Subcutaneous abdominal adipose tissue (tissue), 5 donors: ENCODE measurements around the gene SLC25A53.
"Not testable (repeated sequence)": the region's sequence is repeated elsewhere in the genome, so short reads cannot be mapped to it uniquely, and the experiment has no call there.

ENCODE experiments used
- H3K27ac ChIP-seq: one replicate; pipeline ENCODE4 v1.7.0; 2013; ENCODE audit warnings: low read depth, mild to moderate bottlenecking, inconsistent platforms, low read length, moderate library complexity
- H3K27me3 ChIP-seq, 5 donors: one replicate each; pipeline ENCODE4 v1.7.0; 2013; ENCODE audit warnings: low read length in 5 of 5, inconsistent platforms in 1 of 5; ENCODE audit not compliant: control insufficient read depth in 5 of 5, insufficient read depth in 4 of 5
- H3K36me3 ChIP-seq, 5 donors: one replicate each; pipeline ENCODE4 v1.7.0; 2013; ENCODE audit warnings: low read length in 5 of 5; ENCODE audit not compliant: control insufficient read depth in 5 of 5, insufficient read depth in 5 of 5
- H3K4me1 ChIP-seq, 5 donors: one replicate each; pipeline ENCODE4 v1.7.0; 2013; ENCODE audit warnings: low read length in 5 of 5, mild to moderate bottlenecking in 3 of 5, moderate library complexity in 1 of 5; ENCODE audit not compliant: control insufficient read depth in 5 of 5, insufficient read depth in 5 of 5
- H3K4me3 ChIP-seq, 5 donors: one replicate each; pipeline ENCODE4 v1.7.0; 2013; ENCODE audit warnings: low read length in 5 of 5, low read depth in 1 of 5
- H3K9ac ChIP-seq, 5 donors: one replicate each; pipeline ENCODE4 v1.7.0; 2013; ENCODE audit warnings: low read length in 5 of 5, mild to moderate bottlenecking in 4 of 5, moderate library complexity in 3 of 5
- H3K9me3 ChIP-seq, 5 donors: one replicate each; pipeline ENCODE4 v1.7.0; 2013; ENCODE audit warnings: low read length in 5 of 5; ENCODE audit not compliant: control insufficient read depth in 5 of 5
- donor health status: healthy.
- donor health status: healthy.
- donor health status: healthy.
- donor health status: healthy.
- donor health status: healthy.

Gene SLC25A53

DNA sequence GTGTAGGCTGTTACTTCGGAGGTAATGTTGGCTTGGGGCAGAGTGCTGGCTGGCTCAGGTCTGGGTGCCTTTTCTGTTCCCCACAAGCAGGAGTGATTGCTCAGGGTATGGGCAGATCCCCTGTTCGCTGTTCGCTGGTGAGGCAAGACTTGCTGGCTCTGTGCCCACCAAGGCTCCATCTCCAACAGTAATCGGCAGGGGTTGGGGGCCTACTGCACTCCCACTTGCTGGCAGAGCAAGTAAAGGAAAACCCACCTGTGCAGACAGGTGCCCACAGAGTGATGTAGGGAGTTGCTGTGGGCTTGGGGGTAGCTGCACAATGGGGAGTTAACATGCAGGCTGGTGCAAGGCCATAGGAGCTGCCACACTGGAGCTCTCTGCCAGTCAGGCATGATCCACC, 72.7 kb downstream of the SLC25A53 start:
- Histone ChIP-seq H3K9me3 (no peaks in the 10 kb centered on the region), H3K36me3 (no peaks in the 10 kb centered on the region), H3K27me3 (peaks cover 3 to 21% (median 12%) of the 10 kb centered on the region in 5 donors), H3K9ac (no peak overlapping the region), H3K4me3 (no peak overlapping the region), H3K27ac (no peak overlapping the region), H3K4me1 (peaks cover 0 to 12% (median 3%) of the 10 kb centered on the region in 5 donors)

- not testable (repeated sequence) for H3K9ac ChIP-seq, H3K27me3 ChIP-seq, H3K4me3 ChIP-seq, H3K36me3 ChIP-seq, H3K9me3 ChIP-seq, H3K4me1 ChIP-seq, H3K27ac ChIP-seq
These were observed 79.0 kb downstream of the SLC25A53 start for GRCh38 chrX:104077854-104078253.

DNA sequence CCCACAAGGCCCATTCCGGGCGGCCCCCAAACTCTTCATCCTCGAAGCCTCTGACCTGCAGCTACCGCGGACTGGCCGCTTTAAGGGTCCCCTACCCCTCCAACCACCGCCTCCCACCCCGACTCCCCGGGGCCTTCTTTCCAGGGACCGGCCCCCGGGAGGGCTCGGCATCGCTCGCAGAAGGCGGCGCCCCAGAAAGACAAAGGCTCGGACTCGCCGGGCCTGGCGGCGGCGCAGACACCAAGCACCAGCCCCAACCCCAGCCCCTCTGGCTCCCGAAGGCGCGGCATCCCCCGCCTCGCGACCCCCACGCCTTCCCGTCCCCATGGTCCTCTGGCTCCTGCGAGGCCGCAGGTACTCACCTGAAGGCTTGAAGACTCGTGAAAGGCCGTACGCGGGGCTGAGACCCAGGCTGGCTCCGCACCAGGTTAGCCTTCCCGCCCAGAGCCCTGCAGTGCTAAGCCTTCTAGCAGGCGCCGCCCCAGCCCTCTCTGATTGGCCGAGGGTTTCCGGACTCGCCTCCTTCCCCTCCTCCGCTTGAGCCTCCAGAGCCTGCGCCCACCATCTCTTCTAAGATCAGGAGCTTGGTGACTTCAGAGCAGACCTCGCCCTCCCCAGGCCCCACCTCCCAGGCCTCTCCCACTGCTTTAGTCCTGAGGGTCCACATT, 80.9 kb downstream of the SLC25A53 start, which contains the start of gene TMSB15C:
Gene TMSB15C (minus strand): TSS at position 459 of the 668 bp plus-strand sequence.
- H3K4me1 ChIP-seq, H3K36me3 ChIP-seq, H3K9ac ChIP-seq, H3K27ac ChIP-seq, H3K4me3 ChIP-seq, H3K27me3 ChIP-seq, H3K9me3 ChIP-seq: not testable (repeated sequence)

DNA sequence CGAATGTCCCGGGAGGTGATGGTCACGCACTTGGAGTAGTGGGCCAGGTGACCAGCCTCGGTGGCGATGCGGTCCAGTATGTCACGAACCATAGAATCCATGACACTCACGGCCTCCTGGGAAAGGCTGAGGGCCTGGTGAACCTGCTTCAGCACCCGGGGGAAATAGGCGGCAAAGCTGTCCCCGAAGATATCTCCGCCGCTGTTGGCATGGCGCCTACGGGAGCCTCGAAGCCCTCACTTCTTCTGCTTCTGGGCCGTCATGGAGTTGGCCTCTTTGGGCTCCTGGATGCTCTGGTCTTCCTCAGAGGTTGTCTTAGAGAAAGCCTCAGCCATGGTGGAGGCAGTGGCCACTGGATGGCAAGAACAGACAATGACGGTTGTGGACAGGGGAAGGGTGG, 94.2 kb downstream of the SLC25A53 start:
- H3K36me3 ChIP-seq, H3K9ac ChIP-seq, H3K27me3 ChIP-seq, H3K9me3 ChIP-seq, H3K27ac ChIP-seq, H3K4me1 ChIP-seq, H3K4me3 ChIP-seq: not testable (repeated sequence)

DNA sequence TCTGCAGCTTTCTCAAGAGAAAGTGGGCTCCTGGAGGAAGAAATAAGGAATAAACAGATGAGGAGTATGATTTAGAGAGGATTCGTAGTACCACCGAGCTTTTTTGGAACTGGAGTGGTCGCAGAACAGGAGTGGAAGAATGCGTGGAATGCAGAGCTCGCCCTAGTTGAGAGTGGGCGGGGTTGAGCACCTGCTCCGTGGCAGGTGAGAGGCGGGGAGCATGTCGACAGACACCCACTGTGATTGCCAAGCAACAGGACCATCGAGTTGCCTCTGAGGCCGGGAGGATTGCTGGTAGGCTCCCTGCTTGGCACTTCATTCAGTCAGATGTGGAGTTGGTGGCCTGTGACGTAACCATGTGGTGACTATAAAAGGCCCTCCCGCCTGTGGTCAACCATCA, 101.9 kb downstream of the SLC25A53 start:
- H3K4me1 ChIP-seq, H3K9ac ChIP-seq, H3K4me3 ChIP-seq, H3K36me3 ChIP-seq, H3K27me3 ChIP-seq, H3K27ac ChIP-seq, H3K9me3 ChIP-seq: not testable (repeated sequence)
